Measurements from ENCODE around the gene ZFP90. TPM values are rescaled to one million over a fixed set of nuclear protein-coding genes. Genes with fewer than 3 reads are reported as not detected.
A peak's percentile ranks its signal among the peaks of the same experiment; 100 is the strongest.

Gene ZFP90
- total RNA-seq, 1 experiment from 2014 or later = 12.8 TPM

DNA sequence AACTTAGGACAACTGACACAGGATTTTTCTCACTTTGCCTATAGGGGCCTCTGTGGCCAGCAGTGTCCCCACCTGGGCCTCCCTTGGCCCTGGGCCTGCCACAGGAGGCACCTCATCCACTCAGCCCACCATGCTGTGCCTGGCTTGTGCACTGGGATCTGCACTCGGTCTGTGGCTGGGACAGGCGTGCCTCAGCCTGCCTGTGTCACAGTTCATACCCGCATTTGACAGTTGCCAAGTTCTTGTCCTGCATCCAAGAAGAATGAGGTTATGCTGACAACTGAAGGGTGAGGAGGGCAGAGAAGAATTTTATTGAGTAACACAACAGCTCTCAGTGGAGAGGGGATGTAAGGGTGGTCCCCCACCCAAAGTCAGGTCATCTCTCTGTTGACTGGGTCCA, 36.0 kb downstream of the ZFP90 start:
- no peaks in the 10 kb centered on the region for H3K4me1 ChIP-seq (ENCODE audit: insufficient read depth, low read length)
- H3T11ph ChIP-seq (ENCODE audit: low read length) = no peak overlapping the region
- H4K91ac ChIP-seq (ENCODE audit: insufficient read length, low read depth, low read length) = no peak overlapping the region
- H4K5ac ChIP-seq (ENCODE audit: insufficient read length, low read depth, low read length) = no peak overlapping the region
- Mint-ChIP-seq H3K4me1 (no peaks in the 10 kb centered on the region), H3K36me3 (ENCODE audit: insufficient read depth in 1 of 3, low read depth in 3 of 3) (peaks cover 41 to 49% (median 46%) of the 10 kb centered on the region in 3 experiments), H3K4me3 (no peak overlapping the region), H3K27ac (no peak overlapping the region), H3K27me3 (ENCODE audit: low read depth) (peaks cover 4% of the 10 kb centered on the region; the same call in 1 of the 2 replicates), H3K9me3 (peaks cover 77 to 81% of the 10 kb centered on the region in 2 experiments)
- no peak overlapping the region for H4K8ac ChIP-seq (replicated peaks; ENCODE audit: insufficient read length, low read depth, low read length)
- no peaks in the 10 kb centered on the region for H3K23me2 ChIP-seq (ENCODE audit: insufficient read length, low read depth, low read length, poor library complexity, severe bottlenecking)
- H2BK15ac ChIP-seq (ENCODE audit: low read depth, low read length) = no peak overlapping the region
- H3K14ac ChIP-seq (ENCODE audit: insufficient read depth, low read length) = no peak overlapping the region
- H3K4ac ChIP-seq (ENCODE audit: low read depth, low read length) = no peak overlapping the region
- no peaks in the 10 kb centered on the region for H4K20me1 ChIP-seq (ENCODE audit: control insufficient read depth, insufficient read depth, insufficient read length)
- H2BK120ac ChIP-seq (ENCODE audit: low read depth, low read length, poor library complexity, severe bottlenecking) = no peak overlapping the region
- TF ChIP-seq, protein P1, sequence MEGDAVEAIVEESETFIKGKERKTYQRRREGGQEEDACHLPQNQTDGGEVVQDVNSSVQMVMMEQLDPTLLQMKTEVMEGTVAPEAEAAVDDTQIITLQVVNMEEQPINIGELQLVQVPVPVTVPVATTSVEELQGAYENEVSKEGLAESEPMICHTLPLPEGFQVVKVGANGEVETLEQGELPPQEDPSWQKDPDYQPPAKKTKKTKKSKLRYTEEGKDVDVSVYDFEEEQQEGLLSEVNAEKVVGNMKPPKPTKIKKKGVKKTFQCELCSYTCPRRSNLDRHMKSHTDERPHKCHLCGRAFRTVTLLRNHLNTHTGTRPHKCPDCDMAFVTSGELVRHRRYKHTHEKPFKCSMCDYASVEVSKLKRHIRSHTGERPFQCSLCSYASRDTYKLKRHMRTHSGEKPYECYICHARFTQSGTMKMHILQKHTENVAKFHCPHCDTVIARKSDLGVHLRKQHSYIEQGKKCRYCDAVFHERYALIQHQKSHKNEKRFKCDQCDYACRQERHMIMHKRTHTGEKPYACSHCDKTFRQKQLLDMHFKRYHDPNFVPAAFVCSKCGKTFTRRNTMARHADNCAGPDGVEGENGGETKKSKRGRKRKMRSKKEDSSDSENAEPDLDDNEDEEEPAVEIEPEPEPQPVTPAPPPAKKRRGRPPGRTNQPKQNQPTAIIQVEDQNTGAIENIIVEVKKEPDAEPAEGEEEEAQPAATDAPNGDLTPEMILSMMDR (conservative IDR thresholded peaks at IDR 0.05) = no peak
- no peak overlapping the region for H3K18ac ChIP-seq (ENCODE audit: insufficient read length, low read depth, low read length)
- H3K9ac ChIP-seq (ENCODE audit: extremely low read depth, insufficient read length, low read length) = no peak overlapping the region
- no peak overlapping the region for H3K56ac ChIP-seq (ENCODE audit: insufficient read length, low read depth, low read length)
- peak; percentile 18 for DNase-seq
- H3K79me2 ChIP-seq (ENCODE audit: insufficient read depth, low read length) = no peaks in the 10 kb centered on the region
- H3K79me1 ChIP-seq (ENCODE audit: insufficient read depth, low read depth, low read length, poor library complexity, severe bottlenecking) = no peaks in the 10 kb centered on the region
- H2BK5ac ChIP-seq (ENCODE audit: insufficient read length, low read length) = no peak overlapping the region
- no peak overlapping the region for H3K23ac ChIP-seq (ENCODE audit: insufficient read length, low read depth, low read length)
- H3K4me2 ChIP-seq (ENCODE audit: insufficient read depth, insufficient read length, low read length) = no peak overlapping the region
- no peak overlapping the region for H2BK20ac ChIP-seq (ENCODE audit: low read depth, low read length, poor library complexity, severe bottlenecking)
- H2AK5ac ChIP-seq (ENCODE audit: insufficient read length, low read length) = no peak overlapping the region
- H2BK12ac ChIP-seq (ENCODE audit: insufficient read length, low read depth, low read length) = no peak overlapping the region
- H3K27ac ChIP-seq (ENCODE audit: insufficient read length, low read depth, low read length) = no peak overlapping the region
- WGBS (ENCODE audit: extremely low coverage, insufficient read length, low lambda C conversion rate) = no CpG with 5 or more reads among the region's 3 CpGs
- no peaks in the 10 kb centered on the region for H3K27me3 ChIP-seq (ENCODE audit: insufficient read depth, low read length)
- peaks cover 48% of the 10 kb centered on the region for H3K9me3 ChIP-seq (ENCODE audit: control insufficient read depth, low read depth, low read length)
- H2AFZ ChIP-seq (ENCODE audit: low read length) = no peak overlapping the region

All from H9 (cell line).